Posterior vena cava (tissue), 2 donors: ENCODE data around the gene MUSK. TPM values are rescaled to one million over a fixed set of nuclear protein-coding genes. Genes with fewer than 3 reads are reported as not detected.

ENCODE experiments used
- DNase-seq: peaks from one replicate; pipeline ENCODE4 v3.0.0-alpha.2; 2020; ENCODE audit warnings: low spot score
- intact Hi-C, 2 donors: fragments of 100-400 bp; cut with DNase I; formaldehyde crosslinking; loops; one replicate each; pipeline versions ENCODE4 v1.14.1 to v1.14.2; 2022 to 2023
- long read RNA-seq, 2 donors: library from polyadenylated mRNA; unstranded; transcript quantifications; one replicate each; pipeline ENCODE4 v2.0.0, GENCODE V29; 2020 to 2021
- total RNA-seq, 2 donors: library from RNA; stranded (reverse); fragmentation: NEBNext Ultra II Directional; extraction: Animal tissue kit (Norgen Biotek cat#: 25700); gene quantifications; one replicate each; pipeline ENCODE4 v1.2.1, GENCODE V29; 2021
- donor health status: DM: yes; HTN: yes; CAD: no.
- donor health status: DM: yes; HTN: yes; CAD: no.

Gene MUSK
- total RNA-seq, result under 1 TPM; 0.19 to 0.88 TPM
- long read RNA-seq, donor 1, partial matches to known transcripts, result 0 of 1 reads
- long read RNA-seq, donor 1, other reads (novel, unspliced or antisense), result 1 of 1 reads
- long read RNA-seq, donor 2, result 0 reads

- DNase-seq, result no peak
- intact Hi-C loops, result no loop called here
These were observed at the start of gene MUSK for GRCh38 chr9:110668570-110669167. Gene MUSK, plus strand, starts transcription at chr9:110668791. Its CDS starts 114 bp downstream, at chr9:110668905.

- intact Hi-C loops, result loop anchor here in 1 of 2 donors (10.0 kb wide), 1 partner anchor 165 kb away; no protein-coding TSS in a partner anchor
- DNase-seq, result no peak
These were observed 48.8 kb upstream of the MUSK start for GRCh38 chr9:110619831-110620230.

DNA sequence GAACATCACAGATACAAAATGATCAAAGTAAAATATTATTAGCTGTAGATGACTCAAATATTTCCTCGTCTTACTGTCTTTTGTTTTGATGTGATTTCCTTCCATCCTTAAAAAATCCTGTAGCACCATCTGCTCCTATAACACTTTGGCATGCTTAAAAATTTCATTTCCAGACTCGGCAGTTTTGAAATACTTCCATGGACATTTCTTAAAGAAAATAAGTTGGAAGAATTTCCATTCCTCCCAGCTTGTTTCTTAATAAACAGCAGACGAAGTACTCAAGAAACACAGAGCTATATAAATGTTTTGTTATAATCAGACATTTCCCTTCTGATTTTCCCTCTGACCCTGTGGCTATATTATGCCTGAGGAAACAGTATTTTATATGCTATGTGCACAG, 47.9 kb upstream of the MUSK start:
- DNase-seq, result no peak
- intact Hi-C loops, result loop anchor here in 1 of 2 donors (10.0 kb wide), 1 partner anchor 166 kb away; no protein-coding TSS in a partner anchor

DNA sequence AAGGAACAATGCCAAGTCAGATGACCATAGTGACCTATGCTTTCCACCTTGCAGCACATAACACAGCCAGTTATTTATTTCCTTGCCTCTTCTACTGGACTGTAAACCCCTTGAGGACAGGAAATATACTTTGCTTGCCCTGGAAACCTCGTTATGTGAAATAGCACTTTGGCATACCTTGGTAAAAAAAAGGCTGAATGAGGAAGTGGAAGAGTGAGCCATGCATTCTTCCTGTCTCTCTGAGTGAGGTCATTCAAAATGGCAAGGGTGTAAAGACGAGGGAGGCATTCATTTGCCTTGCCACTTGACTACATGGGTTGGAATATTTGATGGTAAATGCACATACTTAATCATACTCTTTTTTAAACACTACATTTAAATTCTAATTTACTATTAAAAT, 46.2 kb upstream of the MUSK start:
- intact Hi-C loops, result loop anchor here in 1 of 2 donors (10.0 kb wide), 1 partner anchor 168 kb away; no protein-coding TSS in a partner anchor
- DNase-seq, result no peak

DNA sequence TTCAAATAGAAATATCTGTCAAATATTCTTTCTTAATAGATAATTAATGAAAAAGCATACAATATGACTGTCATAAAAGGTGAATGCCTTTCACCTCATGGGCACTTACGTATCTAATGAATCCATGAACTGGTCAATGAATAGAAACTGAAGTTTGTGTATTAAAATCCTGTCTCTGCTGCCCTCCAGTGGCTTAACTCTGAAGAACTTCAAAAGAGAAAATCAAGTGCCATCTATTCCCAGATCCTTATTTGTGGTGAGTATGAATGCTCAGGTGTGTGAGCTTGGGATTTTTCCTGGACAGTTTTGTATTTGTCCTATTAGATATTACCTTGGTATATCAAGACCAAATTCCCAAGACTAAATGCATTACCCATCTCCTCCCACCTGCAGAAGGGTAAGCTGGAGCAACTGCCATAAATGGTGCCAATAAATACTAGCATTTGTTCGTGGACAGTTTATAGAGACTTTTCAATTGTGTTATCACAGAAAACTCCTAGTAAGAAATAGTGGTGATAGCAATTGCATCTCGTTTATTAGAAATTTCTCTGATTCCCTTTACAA, 45.0 kb upstream of the MUSK start:
- intact Hi-C loops, result loop anchor here in 1 of 2 donors (10.0 kb wide), 1 partner anchor 169 kb away; no protein-coding TSS in a partner anchor
- no peak for DNase-seq

- DNase-seq, result no peak
- intact Hi-C loops, result loop anchor here in 1 of 2 donors (10.0 kb wide), 1 partner anchor 171 kb away; no protein-coding TSS in a partner anchor
These were observed 42.3 kb upstream of the MUSK start for GRCh38 chr9:110626101-110626829.

- no peak for DNase-seq
- intact Hi-C loops, result loop anchor here in 1 of 2 donors (10.0 kb wide), 1 partner anchor 669 kb away; no protein-coding TSS in a partner anchor
These were observed 33.0 kb upstream of the MUSK start for GRCh38 chr9:110635589-110635988.

- intact Hi-C loops, result loop anchor here in 1 of 2 donors (10.0 kb wide), 1 partner anchor 666 kb away; no protein-coding TSS in a partner anchor
- no peak for DNase-seq
These were observed 30.1 kb upstream of the MUSK start for GRCh38 chr9:110638381-110638954.

- intact Hi-C loops, result loop anchor here in 1 of 2 donors (10.0 kb wide), 1 partner anchor 394 kb away; the partner anchor contains the start of gene LPAR1
- no peak for DNase-seq
These were observed 27.9 kb upstream of the MUSK start for GRCh38 chr9:110640736-110641135.

GRCh38 chr9:110641293-110641692, 27.3 kb upstream of the MUSK start:
- DNase-seq, result no peak
- intact Hi-C loops, result loop anchor here in 1 of 2 donors (10.0 kb wide), 1 partner anchor 394 kb away; the partner anchor contains the start of gene LPAR1

DNA sequence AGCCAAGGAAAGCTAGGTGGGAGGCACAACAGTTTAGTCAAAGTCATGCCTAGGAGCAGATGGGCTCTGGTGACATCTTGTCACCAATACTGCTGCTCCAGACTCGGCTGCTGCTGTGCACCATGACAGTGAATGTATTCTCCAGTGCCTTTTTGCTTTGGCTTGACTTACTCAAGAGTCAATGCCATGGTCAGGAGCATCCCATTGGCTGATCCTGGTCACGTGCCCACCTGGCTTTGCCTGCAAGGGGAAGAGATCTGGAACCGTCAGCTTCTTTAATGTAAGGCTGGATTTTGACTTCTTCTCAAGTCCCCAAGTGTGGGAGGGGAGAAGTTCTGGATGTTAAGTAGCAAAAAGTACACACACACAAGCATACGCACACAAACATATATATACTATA, 19.9 kb upstream of the MUSK start:
- intact Hi-C loops, result loop anchor here in 1 of 2 donors (10.0 kb wide), 1 partner anchor 386 kb away; the partner anchor contains the start of gene LPAR1
- DNase-seq, result peak; percentile 63

GRCh38 chr9:110650261-110650660, 18.3 kb upstream of the MUSK start:
- intact Hi-C loops, result loop anchor here in 1 of 2 donors (10.0 kb wide), 1 partner anchor 95 kb away; no protein-coding TSS in a partner anchor
- DNase-seq, result no peak

DNA sequence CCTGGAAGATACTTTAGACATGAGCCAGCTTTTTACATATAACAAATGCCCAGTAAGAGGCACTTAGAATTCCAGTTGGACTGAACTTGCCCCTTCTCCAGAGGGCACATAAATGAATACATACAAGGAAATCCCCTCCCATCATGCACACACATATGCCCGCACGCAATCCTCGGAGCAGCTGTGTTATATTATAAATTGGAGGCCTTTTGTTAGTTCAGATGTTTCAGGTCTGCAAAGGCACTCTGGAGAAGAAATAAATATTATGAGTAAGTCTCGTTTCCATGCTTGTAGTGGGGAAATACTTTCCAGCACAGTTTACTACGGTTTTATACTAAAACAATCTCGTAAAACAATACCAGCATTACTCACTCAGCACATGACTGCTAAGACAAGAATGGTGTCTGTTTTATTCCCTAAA, 17.6 kb upstream of the MUSK start:
- no peak for DNase-seq
- intact Hi-C loops, result loop anchor here in 1 of 2 donors (10.0 kb wide), 1 partner anchor 94 kb away; no protein-coding TSS in a partner anchor

GRCh38 chr9:110655754-110656641, 12.6 kb upstream of the MUSK start:
- no peak for DNase-seq
- intact Hi-C loops, result loop anchor here in 1 of 2 donors (10.0 kb wide), 1 partner anchor 89 kb away; no protein-coding TSS in a partner anchor

DNA sequence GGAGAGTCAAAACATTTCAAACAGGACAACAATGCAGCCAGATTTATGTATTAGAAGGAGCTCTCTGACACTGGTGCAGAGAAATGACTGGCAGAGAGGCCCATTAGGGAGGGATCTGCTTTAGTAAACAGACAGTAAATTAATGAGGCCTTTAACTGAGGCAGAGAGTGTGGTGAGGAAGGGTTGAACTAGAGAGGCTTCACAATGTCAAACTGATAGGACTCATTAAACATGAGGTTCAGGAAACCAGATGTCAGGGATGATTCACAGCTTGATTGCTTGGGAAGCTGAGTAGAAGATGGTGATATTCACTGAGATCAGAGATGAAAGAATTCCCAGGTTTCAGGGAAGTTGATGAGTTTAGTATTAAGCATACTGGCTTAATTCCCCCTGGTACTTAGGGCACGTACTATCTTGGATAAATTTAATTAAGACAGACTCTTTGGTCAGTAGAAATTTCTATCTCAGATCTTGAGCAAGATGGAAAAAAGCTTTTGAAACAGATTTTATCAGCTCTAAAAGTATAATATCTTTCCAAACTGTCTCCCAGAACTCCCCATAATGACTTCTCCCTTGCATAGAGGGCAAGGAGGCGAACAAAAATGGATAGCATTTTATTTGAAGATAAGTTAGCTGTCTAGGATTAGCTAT, 8.6 kb upstream of the MUSK start:
- intact Hi-C loops, result loop anchor here in 1 of 2 donors (10.0 kb wide), 1 partner anchor 85 kb away; no protein-coding TSS in a partner anchor
- no peak for DNase-seq

DNA sequence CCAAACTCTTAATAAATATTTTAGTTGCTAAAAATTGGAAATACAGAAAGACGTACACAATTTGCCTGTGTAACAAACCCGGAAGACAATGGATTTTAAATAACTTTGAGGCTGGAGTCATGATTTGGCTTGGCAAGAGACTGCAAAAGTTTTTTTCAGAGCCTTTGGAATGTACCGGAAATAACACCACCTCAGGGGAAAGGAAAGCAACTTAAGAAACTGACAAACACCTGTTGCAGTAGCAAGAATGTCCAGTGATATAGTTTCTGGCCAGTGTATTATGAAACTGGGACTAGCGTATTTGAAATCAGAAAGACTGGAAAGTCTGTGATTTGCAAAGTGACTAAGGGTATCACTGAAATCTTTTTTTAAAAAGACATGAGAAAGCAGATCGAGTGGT, 842 bp downstream of the MUSK start:
- no peak for DNase-seq
- intact Hi-C loops, result no loop called here

- intact Hi-C loops, result no loop called here
- DNase-seq, result no peak
These were observed 3.3 kb downstream of the MUSK start for GRCh38 chr9:110671849-110672248.
